HepG2 (cell line): ENCODE measurements around the gene KATNB1. TPM values are rescaled to one million over a fixed set of nuclear protein-coding genes. Genes with fewer than 3 reads are reported as not detected.
A peak's percentile ranks its signal among the peaks of the same experiment; 100 is the strongest.

ENCODE experiments used
- CHD4 ChIP-seq: fragments of 200-600 bp; sonication (generic); IDR thresholded peaks from 2 replicates; pipeline ENCODE4 v1.7.0; 2017; ENCODE audit warnings: mild to moderate bottlenecking, low read length, borderline replicate concordance
- FIP1L1 ChIP-seq: fragments of 200-400 bp; formaldehyde crosslinking; IDR thresholded peaks from 2 replicates; pipeline ENCODE4 v1.6.1; 2018; ENCODE audit warnings: low read depth, mild to moderate bottlenecking, low read length, moderate library complexity, borderline replicate concordance; ENCODE audit not compliant: insufficient read depth
- GPN1 ChIP-seq: sonication (generic); formaldehyde crosslinking; IDR thresholded peaks from 2 replicates; pipeline ENCODE4 v1.5.1; 2020; ENCODE audit warnings: missing genetic modification reagents, borderline replicate concordance
- HHEX ChIP-seq: IDR thresholded peaks from 2 replicates; pipeline ENCODE4 v1.6.1; 2016; ENCODE audit warnings: control low read depth
- IKZF4 ChIP-seq: sonication (generic); formaldehyde crosslinking; IDR thresholded peaks from 2 replicates; pipeline ENCODE4 v1.5.1; 2020; ENCODE audit warnings: borderline replicate concordance, mild to moderate bottlenecking, low read depth, missing genetic modification reagents; ENCODE audit errors: not compliant biosample characterization
- IRF2 ChIP-seq: IDR thresholded peaks from 2 replicates; pipeline ENCODE4 v1.6.1; 2018; ENCODE audit warnings: missing genetic modification reagents, missing compliant biosample characterization
- MED8 ChIP-seq: sonication (generic); formaldehyde crosslinking; IDR thresholded peaks from 2 replicates; pipeline ENCODE4 v1.8.1; 2023; ENCODE audit warnings: mild to moderate bottlenecking, missing genetic modification reagents; ENCODE audit not compliant: insufficient replicate concordance
- PAWR ChIP-seq: sonication (generic); formaldehyde crosslinking; IDR thresholded peaks from 2 replicates; pipeline ENCODE4 v1.4.0; 2020; ENCODE audit warnings: missing genetic modification reagents, mild to moderate bottlenecking, borderline replicate concordance
- SKI ChIP-seq: fragments of 450-650 bp; IDR thresholded peaks from one replicate; pipeline ENCODE4 v1.6.1; 2018; ENCODE audit warnings: mild to moderate bottlenecking; ENCODE audit not compliant: partially characterized antibody
- YEATS4 ChIP-seq: sonication (generic); formaldehyde crosslinking; IDR thresholded peaks from 2 replicates; pipeline ENCODE4 v1.4.0; 2020; ENCODE audit warnings: missing genetic modification reagents, borderline replicate concordance
- ZKSCAN1 ChIP-seq: fragments of 150-350 bp; IDR thresholded peaks from 2 replicates; pipeline ENCODE4 v1.6.1; 2014; ENCODE audit warnings: low read length
- ZNF331 ChIP-seq: sonication (generic); formaldehyde crosslinking; IDR thresholded peaks from 2 replicates; pipeline ENCODE4 v1.4.0; 2020; ENCODE audit warnings: missing genetic modification reagents
- ZNF451 ChIP-seq: sonication (generic); formaldehyde crosslinking; IDR thresholded peaks from 2 replicates; pipeline ENCODE4 v1.5.0; 2020; ENCODE audit warnings: mild to moderate bottlenecking, missing genetic modification reagents
- ZNF530 ChIP-seq: sonication (generic); formaldehyde crosslinking; IDR thresholded peaks from 2 replicates; pipeline ENCODE4 v1.5.0; 2020; ENCODE audit warnings: low read depth, mild to moderate bottlenecking, missing genetic modification reagents
- ZNF572 ChIP-seq: sonication (generic); formaldehyde crosslinking; IDR thresholded peaks from 2 replicates; pipeline ENCODE4 v1.5.1; 2020; ENCODE audit warnings: mild to moderate bottlenecking, missing genetic modification reagents
- polyA plus RNA-seq, 8 experiments: library from polyadenylated mRNA; depleted of rRNA in 3 of 8; stranded (reverse) in 7 of 8; unstranded in 1 of 8; fragments of >200 nt; fragmentation: Illumina TruSeq in 4 of 8; extraction: Trizol in 4 of 8; gene quantifications; 2 replicates each; pipeline versions ENCODE4 v1.2.1 to v1.2.3, GENCODE V29; 2011 to 2016; ENCODE audit warnings: low read depth in 4 of 8, missing spikeins in 1 of 8, mixed read lengths in 1 of 8; ENCODE audit not compliant: insufficient read depth in 1 of 8
- total RNA-seq, 5 experiments: library from RNA; depleted of rRNA; stranded (reverse); fragments of >200 nt; fragmentation: Illumina TruSeq; extraction: Trizol; gene quantifications; 2 replicates each; pipeline ENCODE4 v1.2.3, GENCODE V29; 2016; ENCODE audit warnings: low read depth in 1 of 5
- TF ChIP-seq, protein P1 (sequence below): sonication (generic); formaldehyde crosslinking; IDR thresholded peaks from 2 replicates; pipeline ENCODE4 v1.4.0; 2020; ENCODE audit warnings: mild to moderate bottlenecking, missing genetic modification reagents
- TF ChIP-seq, protein P2 (sequence below): sonication (generic); formaldehyde crosslinking; IDR thresholded peaks from 2 replicates; pipeline ENCODE4 v1.5.1; 2020; ENCODE audit warnings: missing genetic modification reagents, mild to moderate bottlenecking, borderline replicate concordance
- TF ChIP-seq, protein P3 (sequence below): sonication (generic); formaldehyde crosslinking; IDR thresholded peaks from 2 replicates; pipeline ENCODE4 v1.8.0; 2022; ENCODE audit warnings: mild to moderate bottlenecking, missing genetic modification reagents, moderate library complexity
- TF ChIP-seq, protein P4 (sequence below): IDR thresholded peaks from 2 replicates; pipeline ENCODE4 v1.4.0; 2020; ENCODE audit warnings: mild to moderate bottlenecking, missing genetic modification reagents
- TF ChIP-seq, protein P5 (sequence below): sonication (generic); formaldehyde crosslinking; IDR thresholded peaks from 2 replicates; pipeline ENCODE4 v1.5.0; 2020; ENCODE audit warnings: missing genetic modification reagents, mild to moderate bottlenecking, borderline replicate concordance

Gene KATNB1
- total and polyA plus RNA-seq, 2 of the 13 experiments (the other 11 are each of a cell fraction or from before 2014, with no cell fraction given), result 31.5 to 43.5 TPM

DNA sequence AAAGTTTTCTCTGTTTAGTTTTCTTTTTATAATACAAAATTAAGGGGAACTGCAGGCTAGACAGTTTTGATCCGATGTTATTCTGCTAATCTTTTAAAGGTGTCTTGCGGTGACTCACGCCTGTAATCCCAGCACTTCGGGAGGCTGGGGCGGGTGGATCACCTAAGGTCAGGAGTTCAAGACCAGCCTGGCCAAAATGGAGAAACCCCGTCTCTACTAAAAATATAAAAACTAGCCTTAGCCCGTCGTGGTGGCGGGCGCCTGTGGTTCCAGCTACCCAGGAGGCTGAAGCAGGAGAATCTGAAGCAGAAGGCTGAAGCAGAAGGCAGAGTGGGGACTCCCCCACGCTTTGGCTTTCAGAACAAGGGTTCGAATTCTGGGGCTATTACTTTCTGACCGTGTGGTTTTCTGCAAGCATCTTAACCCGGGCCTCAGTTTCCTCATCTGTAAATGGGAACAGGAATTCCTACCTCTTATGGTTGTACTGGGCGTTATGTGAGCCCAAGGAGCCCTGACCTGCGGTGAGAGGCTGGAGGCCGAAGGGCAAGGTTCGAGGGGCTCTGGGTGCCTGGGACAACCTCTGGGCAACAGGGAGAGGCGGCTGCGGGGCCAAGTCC, 1.2 kb upstream of the KATNB1 start (continued):
- TF ChIP-seq, protein P1, sequence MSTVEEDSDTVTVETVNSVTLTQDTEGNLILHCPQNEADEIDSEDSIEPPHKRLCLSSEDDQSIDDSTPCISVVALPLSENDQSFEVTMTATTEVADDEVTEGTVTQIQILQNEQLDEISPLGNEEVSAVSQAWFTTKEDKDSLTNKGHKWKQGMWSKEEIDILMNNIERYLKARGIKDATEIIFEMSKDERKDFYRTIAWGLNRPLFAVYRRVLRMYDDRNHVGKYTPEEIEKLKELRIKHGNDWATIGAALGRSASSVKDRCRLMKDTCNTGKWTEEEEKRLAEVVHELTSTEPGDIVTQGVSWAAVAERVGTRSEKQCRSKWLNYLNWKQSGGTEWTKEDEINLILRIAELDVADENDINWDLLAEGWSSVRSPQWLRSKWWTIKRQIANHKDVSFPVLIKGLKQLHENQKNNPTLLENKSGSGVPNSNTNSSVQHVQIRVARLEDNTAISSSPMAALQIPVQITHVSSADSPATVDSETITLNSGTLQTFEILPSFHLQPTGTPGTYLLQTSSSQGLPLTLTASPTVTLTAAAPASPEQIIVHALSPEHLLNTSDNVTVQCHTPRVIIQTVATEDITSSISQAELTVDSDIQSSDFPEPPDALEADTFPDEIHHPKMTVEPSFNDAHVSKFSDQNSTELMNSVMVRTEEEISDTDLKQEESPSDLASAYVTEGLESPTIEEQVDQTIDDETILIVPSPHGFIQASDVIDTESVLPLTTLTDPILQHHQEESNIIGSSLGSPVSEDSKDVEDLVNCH (CRISPR knock-in tag), result no peak
- TF ChIP-seq, protein P2, sequence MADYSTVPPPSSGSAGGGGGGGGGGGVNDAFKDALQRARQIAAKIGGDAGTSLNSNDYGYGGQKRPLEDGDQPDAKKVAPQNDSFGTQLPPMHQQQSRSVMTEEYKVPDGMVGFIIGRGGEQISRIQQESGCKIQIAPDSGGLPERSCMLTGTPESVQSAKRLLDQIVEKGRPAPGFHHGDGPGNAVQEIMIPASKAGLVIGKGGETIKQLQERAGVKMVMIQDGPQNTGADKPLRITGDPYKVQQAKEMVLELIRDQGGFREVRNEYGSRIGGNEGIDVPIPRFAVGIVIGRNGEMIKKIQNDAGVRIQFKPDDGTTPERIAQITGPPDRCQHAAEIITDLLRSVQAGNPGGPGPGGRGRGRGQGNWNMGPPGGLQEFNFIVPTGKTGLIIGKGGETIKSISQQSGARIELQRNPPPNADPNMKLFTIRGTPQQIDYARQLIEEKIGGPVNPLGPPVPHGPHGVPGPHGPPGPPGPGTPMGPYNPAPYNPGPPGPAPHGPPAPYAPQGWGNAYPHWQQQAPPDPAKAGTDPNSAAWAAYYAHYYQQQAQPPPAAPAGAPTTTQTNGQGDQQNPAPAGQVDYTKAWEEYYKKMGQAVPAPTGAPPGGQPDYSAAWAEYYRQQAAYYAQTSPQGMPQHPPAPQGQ (CRISPR knock-in tag), result 0 out of 2 replicates have a peak, but pooled peaks have one; percentile 55
- no peak for TF ChIP-seq FIP1L1
- TF ChIP-seq, protein P3, sequence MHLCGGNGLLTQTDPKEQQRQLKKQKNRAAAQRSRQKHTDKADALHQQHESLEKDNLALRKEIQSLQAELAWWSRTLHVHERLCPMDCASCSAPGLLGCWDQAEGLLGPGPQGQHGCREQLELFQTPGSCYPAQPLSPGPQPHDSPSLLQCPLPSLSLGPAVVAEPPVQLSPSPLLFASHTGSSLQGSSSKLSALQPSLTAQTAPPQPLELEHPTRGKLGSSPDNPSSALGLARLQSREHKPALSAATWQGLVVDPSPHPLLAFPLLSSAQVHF (CRISPR knock-in tag), result no peak
- no peak for TF ChIP-seq YEATS4 (CRISPR knock-in tag)
- TF ChIP-seq PAWR, result no peak
- TF ChIP-seq ZNF451 (CRISPR knock-in tag), result no peak
- TF ChIP-seq ZNF572 (CRISPR knock-in tag), result 0 out of 2 replicates have a peak, but pooled peaks have one; percentile 38
- no peak for TF ChIP-seq ZNF530 (CRISPR knock-in tag)
- 0 out of 2 replicates have a peak, but pooled peaks have one; percentile 7 for TF ChIP-seq ZKSCAN1
- TF ChIP-seq GPN1 (CRISPR knock-in tag), result no peak
- TF ChIP-seq SKI, result no peak
- no peak for TF ChIP-seq IKZF4 (CRISPR knock-in tag)
- peak; percentile 10; the same call in 1 of the 2 replicates for TF ChIP-seq ZNF331
- TF ChIP-seq, protein P4, sequence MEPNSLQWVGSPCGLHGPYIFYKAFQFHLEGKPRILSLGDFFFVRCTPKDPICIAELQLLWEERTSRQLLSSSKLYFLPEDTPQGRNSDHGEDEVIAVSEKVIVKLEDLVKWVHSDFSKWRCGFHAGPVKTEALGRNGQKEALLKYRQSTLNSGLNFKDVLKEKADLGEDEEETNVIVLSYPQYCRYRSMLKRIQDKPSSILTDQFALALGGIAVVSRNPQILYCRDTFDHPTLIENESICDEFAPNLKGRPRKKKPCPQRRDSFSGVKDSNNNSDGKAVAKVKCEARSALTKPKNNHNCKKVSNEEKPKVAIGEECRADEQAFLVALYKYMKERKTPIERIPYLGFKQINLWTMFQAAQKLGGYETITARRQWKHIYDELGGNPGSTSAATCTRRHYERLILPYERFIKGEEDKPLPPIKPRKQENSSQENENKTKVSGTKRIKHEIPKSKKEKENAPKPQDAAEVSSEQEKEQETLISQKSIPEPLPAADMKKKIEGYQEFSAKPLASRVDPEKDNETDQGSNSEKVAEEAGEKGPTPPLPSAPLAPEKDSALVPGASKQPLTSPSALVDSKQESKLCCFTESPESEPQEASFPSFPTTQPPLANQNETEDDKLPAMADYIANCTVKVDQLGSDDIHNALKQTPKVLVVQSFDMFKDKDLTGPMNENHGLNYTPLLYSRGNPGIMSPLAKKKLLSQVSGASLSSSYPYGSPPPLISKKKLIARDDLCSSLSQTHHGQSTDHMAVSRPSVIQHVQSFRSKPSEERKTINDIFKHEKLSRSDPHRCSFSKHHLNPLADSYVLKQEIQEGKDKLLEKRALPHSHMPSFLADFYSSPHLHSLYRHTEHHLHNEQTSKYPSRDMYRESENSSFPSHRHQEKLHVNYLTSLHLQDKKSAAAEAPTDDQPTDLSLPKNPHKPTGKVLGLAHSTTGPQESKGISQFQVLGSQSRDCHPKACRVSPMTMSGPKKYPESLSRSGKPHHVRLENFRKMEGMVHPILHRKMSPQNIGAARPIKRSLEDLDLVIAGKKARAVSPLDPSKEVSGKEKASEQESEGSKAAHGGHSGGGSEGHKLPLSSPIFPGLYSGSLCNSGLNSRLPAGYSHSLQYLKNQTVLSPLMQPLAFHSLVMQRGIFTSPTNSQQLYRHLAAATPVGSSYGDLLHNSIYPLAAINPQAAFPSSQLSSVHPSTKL (CRISPR knock-in tag), result no peak
- TF ChIP-seq MED8, result no peak
- TF ChIP-seq IRF2 (CRISPR knock-in tag), result no peak; the same call in 1 of the 2 replicates
- TF ChIP-seq CHD4, result no peak; the same call in 1 of the 2 replicates
- TF ChIP-seq, protein P5, sequence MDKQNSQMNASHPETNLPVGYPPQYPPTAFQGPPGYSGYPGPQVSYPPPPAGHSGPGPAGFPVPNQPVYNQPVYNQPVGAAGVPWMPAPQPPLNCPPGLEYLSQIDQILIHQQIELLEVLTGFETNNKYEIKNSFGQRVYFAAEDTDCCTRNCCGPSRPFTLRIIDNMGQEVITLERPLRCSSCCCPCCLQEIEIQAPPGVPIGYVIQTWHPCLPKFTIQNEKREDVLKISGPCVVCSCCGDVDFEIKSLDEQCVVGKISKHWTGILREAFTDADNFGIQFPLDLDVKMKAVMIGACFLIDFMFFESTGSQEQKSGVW, result no peak
- no peak for TF ChIP-seq HHEX (CRISPR knock-in tag)
